Stimulated activated CD4-positive, alpha-beta T cell treated with anti-CD3 and anti-CD28 coated beads, Interleukin-2, amount 100 ng/mL, for 48 hours (primary cell): ENCODE measurements around the gene KREMEN2.
"Not testable (repeated sequence)": the region's sequence is repeated elsewhere in the genome, so short reads cannot be mapped to it uniquely, and the experiment has no call there.

Experiments
- DNase-seq, 2 donors: peaks; one replicate each; pipeline ENCODE4 v3.0.0-alpha.2; 2020

KREMEN2 gene

DNA sequence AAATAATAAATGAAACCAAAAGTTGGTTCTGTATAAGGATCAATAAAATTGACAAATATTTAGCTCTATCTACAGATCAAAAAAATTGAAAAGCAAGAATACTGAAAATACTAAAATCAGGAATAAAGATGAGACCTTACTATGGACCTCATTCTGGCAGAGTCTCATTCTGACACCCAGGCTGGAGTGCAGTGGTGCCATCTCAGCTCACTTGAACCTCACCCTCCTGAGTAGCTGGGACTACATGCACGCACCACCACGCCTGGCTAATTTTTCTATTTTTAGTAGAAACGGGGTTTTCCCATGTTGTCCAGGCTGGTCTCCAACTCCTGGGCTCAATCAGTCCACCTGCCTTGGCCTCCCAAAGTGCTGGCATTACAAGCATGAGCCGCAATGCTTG, 22.0 kb upstream of the KREMEN2 start:
- DNase-seq = no peak

- DNase-seq = not testable (repeated sequence)
Observed at GRCh38 chr16:2943716-2944115, 20.4 kb upstream of the KREMEN2 start.

DNA sequence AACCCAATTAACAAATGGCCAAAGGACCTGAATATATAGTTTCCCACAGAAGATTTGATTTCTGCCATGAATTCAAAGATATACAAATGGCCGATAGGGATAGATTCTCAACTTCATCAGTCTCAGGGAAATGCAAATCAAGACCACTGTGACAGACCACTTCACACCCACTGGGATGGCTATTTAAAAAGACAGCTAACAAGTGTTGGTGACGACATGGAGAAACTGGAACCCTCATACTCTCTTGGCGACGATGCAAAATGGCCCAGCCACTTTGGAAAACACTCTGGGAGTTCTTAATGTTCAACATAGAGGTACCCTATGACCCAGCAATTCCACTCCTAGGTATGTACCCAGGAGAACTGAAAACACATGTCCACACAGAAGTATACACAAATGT, 17.4 kb upstream of the KREMEN2 start:
- DNase-seq = no peak

DNA sequence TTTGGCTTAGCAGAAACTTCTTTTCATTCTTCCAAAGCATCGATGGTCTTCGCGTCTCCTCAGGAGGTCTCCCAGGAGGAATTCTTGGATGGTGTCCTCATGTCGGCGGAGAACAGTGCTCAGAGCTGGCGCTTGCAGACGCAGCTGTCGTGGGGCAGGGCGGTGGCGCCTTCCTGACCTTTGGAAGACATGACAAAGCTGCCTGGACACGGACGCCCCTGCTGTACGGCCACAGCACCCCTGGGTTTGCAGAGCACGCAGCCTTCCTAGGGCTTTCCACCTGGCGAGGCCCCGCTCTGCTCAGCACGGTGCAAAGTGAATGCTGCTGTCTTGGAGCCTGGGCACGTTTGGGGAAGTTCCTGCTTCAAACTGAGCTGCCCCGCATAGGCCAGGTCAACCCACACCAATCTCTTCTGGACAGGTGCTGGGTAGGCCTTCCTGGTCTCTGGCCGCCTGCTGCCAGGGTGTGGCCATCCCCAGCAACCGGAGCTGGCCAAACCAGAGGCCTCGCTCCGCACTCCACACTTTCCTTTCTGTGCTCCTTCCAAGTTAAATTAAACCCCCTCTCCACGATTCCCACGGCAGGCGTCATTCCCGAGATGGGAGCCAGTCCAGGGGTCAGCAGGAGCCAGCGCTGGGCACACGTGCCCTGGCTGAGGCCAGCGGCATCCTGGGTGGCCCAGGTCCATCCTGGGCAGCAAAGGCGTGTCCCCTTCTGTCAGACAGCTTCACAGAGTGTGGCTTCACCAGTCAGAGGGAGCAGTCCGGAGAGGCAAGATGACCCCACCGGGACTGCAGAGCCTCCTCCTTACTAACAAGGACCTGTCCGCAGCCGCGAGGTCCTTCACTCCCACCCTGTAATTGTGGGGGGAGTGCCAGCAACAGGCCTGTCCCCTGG, 15.0 kb upstream of the KREMEN2 start:
- no peak for DNase-seq

DNA sequence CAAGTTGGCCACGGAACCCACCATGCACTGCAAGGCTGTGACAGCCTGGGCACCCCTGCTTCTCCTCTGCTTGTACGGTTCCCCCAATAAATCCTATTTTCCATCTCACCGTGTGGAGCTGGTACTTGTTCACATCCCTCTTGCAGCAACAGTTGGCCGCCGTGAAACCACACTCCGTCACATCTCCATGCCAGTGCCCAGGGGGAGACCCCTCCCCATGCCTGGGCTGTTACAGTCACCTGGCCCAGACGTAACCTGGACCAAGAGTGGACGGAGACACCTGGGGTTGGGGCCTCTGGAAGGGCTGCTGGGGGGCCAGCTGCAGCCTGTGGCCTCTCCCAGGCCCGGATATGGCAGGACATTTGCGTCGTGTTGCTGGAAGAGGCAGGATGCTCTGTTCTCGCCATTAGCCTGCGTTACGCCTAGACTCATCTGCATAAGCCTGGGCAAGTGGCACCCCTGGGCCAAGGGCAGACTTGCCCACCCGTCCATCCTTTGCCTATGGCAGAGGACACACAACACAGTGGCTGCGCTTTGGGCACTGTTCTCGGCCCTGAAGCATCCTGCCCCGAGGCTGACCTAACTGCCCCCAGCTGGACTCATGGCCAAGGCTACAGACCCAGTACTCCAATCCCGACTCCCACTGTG, 14.2 kb upstream of the KREMEN2 start:
- no peak for DNase-seq

DNA sequence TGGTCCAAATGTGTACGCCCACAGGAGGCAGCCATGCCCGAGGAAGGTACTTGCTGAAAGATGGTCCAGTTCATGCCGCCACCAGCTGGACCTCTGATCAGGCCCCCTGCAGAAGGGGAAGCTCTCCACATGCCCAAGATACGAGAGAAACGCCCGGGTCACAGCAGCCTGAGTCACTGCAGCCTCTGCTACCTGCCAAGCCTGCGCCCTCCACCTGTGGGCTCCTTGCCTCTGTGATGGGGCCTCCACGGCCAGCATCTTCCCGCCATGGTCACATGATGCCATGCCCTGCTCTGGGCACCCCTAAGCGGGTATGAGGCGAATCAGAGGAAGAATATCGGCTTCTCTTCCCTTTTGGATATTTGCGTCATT, 13.7 kb upstream of the KREMEN2 start:
- DNase-seq = no peak

DNA sequence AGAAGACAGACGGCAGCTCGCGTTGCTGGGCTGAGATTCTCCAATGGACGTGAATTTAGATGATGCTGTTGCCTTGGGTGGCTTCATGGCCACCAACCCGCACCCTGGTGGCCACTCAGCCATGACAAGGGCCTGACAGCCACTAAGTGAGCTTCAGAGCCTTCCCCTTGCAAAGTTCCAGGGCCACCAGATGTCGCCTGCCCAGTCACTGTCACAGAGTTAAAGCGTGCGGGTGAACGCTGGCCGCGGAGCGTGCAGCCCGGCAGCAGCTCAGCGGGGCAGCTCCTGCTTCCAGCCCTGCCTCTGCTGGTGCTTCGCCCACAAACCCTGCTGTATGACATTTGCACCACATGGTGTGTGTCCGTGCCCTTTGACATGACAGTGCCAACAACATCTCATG, 13.3 kb upstream of the KREMEN2 start:
- DNase-seq = no peak

DNA sequence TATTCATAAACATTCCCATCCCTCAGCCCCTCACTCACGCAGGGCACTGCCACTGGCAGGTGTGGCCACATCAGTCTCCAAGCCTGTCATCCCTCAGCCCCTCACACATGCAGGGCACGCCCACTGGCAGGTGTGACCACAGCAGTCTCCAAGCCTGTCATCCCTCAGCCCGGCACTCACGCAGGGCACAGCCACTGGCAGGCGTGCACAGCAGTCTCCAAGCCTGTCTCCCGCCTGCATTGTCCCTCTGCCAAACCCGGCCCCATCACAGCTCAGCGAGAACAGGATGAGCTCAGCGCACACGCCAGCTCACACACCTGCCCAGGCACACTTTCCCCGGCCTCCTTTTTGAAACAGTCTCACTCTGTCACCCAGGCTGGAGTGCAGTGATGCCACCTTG, 11.4 kb upstream of the KREMEN2 start:
- no peak for DNase-seq

- DNase-seq = no peak
Observed at GRCh38 chr16:2953706-2954627, 10.1 kb upstream of the KREMEN2 start.

DNA sequence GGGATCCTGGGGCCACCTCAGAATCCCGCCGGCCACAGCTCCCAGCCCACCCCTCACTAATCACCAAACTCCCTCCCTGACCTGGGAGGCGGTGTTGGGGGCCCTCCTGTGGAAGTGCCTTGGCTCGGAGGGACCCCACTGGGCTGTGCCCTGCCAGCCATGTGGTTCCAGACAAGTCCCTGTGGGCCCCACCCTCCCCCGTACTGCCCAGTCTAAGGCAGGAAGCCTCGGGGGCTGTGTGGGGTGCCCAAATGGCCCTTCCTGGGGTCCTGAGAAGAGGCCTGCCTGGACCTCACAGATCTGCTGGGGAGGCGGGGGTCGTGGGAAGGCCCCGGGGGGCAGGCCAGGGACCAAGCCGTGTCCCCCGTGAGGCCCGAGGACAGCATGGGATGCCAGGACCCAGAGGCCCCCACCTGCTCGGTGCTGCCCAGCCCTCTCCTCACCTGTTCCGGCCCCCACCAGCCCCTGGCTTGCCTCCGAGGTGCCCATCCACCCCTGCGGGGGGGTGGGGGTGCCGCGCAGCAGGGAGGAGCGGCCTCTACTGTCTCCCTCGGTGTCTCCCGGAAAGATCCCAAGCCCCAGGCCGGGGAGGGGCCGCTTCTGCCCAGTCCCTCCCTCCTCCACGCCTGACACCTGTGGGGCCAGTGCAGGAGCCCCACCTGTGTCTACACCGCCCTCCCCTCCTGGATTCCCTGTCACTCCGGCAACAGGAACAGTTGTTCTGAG, 9.3 kb upstream of the KREMEN2 start:
- DNase-seq = no peak

GRCh38 chr16:2955438-2955778, 8.7 kb upstream of the KREMEN2 start:
- DNase-seq = no peak

GRCh38 chr16:2955779-2956578, 8.1 kb upstream of the KREMEN2 start:
- DNase-seq = no peak

DNA sequence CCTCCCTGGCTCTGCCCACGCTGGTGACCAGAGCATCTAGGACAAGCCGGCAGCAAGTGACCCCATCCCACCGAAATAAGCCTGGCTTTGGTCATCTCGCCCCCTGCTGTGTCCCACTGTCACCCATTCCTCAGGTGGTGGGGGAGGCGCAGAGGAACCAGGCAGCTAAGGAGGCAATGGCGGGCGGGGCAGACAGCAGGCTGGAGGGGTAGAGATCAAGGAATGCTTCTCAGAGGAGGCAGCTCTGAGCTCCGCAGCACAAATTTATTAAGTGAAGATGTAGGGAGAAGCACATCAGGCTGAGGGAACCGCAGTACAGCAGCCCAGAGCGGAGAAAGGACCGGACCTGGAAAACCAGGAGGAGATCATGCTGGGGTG, 7.5 kb upstream of the KREMEN2 start:
- DNase-seq = no peak

- DNase-seq = no peak
Observed at GRCh38 chr16:2959206-2959605, 4.9 kb upstream of the KREMEN2 start.

DNA sequence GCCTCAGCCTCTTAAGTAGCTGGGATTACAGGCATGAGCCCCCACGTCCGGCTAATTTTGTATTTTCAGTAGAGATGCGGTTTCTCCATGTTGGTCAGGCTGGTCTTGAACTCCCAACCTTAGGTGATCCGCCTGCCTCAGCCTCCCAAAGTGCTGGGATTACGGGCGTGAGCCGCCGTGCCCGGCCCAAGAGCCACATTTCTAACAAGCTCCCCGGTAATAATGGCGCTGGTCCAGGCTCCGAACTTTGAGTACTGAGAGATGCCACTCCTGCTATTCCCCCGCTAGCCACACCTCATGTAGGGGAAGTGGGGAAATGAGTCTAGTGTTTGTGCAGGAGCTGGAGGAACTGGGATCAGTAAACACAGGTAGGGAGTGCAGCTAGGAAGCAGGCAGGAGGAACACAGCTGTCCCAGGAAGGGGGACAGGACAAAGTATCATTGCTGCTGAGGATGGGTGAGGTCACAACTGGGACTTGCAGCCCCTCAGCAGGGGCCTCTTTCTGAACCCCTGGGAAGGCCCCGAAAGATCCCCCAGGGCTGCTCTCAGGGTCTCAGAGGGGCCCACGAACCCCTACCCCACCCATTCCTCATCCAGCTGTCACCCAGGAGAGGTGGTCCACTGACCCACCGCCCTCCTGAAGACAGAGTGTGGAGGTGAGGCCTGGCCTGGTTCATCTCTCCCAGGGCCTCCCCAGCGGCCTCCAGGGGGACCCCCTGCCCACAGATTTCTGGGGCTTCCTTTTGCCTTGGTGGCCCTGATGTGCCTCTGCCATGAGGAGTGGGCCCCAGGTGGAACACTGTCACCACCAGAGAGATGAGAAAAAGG, 3.7 kb upstream of the KREMEN2 start:
- no peak for DNase-seq

- DNase-seq = no peak
Observed at GRCh38 chr16:2962334-2963073, 1.6 kb upstream of the KREMEN2 start.

GRCh38 chr16:2963074-2963722, 877 bp upstream of the KREMEN2 start:
- DNase-seq = no peak

GRCh38 chr16:2964475-2965336, 631 bp downstream of the KREMEN2 start:
- DNase-seq = peak in 1 of 2 donors; percentile 52
